Stimulated activated CD8-positive, alpha-beta memory T cell treated with anti-CD3 and anti-CD28 coated beads, Interleukin-7, amount 100 ng/mL, for 4 hours (primary cell): Measurements from ENCODE around the gene GPI.
"Not testable (repeated sequence)": the region's sequence is repeated elsewhere in the genome, so short reads cannot be mapped to it uniquely, and the experiment has no call there.

Experiments used
- DNase-seq, 2 donors: peaks; one replicate each; pipeline ENCODE4 v3.0.0-alpha.2; 2020; ENCODE audit warnings: low read depth in 2 of 2

The GPI gene

DNA sequence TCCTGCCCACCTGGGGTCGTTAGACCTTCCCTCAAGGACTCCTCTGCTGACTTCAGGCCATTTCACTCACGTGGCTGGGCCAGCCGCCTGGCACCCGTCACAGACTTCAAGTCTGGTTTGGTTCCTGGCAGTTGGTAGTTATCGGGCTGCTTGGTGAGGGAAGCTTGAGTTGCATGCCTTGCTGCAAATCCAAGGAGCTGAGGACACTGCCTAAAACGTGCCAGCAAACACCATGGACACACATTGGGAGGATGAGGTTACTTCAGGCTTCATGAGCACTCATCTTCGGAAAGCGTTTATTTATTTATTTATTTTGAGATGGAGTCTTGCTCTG, 2.6 kb downstream of the GPI start:
- DNase-seq: no peak

DNA sequence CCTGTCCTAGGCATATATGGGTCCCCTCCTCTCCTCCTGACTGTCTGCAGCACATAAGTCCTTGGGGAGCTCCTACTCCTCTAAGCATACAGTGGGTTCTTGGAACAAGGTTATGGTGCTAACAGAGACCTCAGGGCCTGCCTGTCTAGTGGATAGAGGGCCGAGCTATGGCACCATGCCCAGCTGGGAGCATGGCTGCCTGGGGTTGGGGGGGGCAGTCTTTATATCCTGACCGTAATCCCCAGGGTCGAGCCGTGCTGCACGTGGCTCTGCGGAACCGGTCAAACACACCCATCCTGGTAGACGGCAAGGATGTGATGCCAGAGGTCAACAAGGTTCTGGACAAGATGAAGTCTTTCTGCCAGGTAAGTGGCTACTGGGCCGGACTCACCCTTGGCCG, 3.3 kb downstream of the GPI start:
- no peak for DNase-seq

DNA sequence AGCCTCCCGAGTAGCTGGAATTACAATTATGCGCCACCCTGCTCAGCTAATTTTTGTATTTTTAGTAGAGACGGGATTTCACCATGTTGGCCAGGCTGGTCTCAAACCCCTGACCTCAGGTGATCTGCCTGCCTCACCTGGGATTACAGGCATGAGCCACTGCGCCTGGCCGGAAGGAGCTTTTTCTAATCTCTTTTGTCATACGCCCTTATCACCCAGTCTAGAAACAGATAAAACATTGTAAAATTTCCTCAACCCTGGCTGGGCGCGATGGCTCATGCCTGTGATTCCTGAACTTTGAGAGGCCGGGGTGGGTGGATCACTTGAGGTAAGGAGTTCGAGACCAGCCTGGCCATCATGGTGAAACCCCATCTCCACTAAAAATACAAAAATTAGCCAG, 4.2 kb downstream of the GPI start:
- DNase-seq: not testable (repeated sequence)

DNA sequence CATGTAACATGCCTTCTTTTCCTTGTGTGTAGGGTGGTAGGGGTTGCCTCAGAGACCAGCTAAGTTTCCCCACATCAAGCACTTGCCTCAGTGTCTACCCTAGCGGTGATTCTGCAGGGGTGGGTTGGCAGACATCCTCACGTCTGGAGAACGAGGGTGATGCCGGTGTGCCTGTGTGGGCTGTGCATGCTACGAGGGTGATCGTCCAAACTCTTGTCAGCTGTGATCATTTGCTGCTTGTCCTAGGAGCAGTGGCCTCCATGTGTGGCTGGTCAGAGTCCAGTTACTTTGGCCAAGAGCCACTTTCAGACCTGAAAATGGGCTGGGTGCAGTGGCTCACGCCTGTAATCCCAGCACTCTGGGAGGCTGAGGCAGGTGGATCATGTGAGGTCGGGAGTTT, 5.1 kb downstream of the GPI start:
- no peak for DNase-seq

DNA sequence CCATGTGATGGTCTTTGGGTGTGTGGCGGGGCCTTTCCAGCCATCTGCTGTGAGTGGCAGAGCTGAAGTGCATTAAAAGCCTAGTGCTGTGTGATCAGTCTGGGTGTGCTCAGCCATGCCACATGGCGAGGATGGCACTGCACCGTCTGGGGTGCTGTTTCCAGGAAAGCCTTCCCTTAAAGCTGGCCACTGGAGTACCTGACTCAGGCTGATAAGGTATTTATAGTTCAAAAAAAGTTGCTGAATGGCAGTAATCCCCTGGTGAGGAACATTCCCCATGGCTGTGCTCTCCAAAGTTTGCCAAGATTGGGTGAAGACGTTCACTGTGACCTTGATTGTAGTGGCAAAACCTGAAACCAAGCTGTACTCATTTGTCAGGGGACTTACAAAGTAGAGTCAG, 6.0 kb downstream of the GPI start:
- DNase-seq: no peak

DNA sequence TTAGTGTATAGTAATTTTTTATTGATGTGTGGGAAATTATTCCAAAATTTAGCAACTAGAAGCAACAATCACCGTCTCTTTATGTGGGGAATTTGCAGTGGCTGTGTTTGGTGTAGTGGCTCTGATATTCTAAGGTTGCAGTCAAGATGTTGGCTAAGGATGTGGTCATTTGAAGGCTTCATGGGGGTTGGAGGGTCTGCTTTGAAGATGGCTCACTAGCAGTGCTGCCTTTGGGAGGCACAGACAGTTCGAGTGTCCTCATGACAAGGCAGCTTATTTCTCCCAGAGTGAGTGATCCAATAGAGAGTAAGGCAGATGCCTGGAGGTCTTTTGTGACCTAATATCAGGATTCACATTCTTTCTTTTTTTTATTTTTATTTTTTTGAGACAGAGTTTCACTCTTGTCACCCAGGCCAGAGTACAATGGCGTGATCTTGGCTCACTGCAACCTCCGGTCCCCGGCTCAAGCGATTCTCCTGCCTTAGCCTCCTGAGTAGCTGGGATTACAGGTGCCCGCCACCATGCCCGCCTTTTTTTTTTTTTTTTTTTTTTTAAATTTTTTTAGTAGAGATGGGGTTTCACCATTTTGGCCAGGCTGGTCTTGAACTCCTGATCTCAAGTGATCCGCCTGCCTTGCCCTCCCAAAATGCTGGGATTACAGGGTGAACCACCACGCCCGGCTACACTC, 8.7 kb downstream of the GPI start:
- no peak for DNase-seq

DNA sequence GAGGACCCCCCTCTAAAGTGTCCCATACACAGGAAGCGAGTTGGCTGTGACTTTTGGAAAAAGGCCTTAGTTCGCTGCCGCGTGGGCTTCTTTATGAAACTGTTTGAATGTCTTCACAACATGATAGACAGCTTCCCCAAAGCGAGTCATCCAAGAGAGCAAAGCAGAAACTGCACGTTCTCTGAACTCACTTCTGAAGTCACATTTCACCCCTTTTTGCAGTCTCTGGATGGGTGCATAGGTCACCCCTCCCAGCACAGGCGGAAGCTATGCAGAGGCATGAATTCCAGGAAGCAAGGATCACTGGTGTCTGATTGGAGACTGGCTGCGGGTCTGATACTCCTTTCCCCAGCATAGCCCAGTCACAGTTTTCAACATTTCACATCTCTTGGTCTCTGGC, 10.6 kb downstream of the GPI start:
- no peak for DNase-seq

DNA sequence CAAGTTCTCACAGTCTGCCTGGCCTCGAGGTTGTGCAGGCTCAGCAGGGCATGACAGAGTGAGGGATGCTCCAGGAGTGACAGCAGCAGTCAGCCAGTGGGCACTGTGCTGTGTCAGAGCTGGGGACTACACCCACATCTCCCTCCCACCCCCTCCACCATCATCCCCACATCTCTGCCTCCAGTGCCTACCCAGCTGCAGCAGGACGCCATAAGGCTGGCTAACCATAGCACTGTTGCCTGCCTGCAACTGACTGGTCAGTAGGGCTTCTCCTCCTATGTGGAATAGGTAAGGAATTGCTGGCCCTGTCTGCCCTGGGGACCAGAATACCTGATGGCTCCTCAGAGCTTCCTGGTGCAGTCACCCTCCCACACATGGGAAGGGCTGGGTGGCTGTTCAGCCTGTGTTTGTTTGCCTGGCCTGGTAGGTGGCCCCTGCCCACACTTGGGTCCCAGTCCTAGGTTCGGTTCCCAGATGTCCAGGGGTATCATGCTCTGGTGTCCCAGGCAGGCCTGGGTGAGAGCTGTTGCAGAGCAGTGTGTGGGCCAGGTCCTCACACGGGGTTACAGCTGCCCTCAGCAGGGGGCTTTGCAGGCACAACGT, 15.7 kb downstream of the GPI start:
- no peak for DNase-seq

DNA sequence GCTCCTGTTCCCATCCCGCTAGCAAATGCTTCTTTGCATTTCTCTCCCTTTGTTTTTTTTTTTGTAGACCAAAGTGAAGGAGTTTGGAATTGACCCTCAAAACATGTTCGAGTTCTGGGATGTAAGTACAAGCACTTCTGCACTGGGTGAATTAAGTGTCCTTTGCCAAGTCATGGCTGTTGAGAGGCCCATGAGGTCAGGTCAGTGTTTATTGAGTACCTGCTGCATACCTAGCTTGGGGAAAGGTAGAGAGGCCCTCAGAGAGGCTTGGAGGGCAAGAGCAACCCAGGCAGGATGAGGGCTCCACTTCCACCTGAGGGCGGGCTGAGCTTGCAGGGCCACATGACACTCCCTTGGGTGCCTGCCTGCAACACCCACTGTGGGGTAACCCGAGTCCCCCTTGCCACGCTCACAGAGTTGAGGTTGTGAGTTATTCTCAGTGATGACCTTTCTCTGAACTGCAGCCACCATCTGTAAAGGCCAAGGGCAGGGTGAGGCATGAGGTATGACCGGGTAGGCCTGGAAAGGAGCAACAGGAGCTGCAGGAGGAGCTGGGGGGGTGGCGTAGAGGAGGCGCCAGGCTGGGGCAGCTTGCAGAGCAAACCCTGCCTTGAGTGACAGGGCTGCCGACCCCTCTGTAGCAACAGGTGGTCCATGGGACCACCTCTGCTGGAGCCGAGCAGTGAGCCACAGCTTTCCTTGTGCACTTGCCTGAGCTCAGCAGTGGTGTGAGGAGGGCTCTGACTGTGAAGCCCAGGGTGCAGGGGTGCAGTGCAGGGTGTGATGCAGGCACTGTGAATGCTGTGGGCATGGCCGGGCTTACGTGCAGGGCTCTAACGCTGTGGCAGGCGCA, 16.6 kb downstream of the GPI start:
- DNase-seq: no peak

DNA sequence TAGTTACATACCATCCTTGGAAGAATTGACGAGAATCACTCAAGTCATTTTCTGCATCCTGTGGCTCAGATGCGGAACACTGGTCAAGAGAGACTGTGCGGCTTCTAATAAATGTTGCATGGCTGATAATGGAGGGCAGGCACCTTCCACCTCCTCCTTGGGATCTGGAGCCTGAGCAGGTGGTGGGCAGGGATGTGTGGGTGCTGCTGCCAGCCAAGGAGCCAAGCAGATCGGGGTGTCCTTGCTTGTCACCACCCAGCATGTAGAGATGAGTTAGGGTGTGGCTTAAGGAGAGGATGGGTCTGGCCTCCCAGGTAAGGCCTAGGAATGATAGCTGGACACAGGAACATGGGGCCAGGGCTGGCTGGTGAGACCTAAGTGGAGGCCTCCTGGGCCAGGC, 17.5 kb downstream of the GPI start:
- no peak for DNase-seq

DNA sequence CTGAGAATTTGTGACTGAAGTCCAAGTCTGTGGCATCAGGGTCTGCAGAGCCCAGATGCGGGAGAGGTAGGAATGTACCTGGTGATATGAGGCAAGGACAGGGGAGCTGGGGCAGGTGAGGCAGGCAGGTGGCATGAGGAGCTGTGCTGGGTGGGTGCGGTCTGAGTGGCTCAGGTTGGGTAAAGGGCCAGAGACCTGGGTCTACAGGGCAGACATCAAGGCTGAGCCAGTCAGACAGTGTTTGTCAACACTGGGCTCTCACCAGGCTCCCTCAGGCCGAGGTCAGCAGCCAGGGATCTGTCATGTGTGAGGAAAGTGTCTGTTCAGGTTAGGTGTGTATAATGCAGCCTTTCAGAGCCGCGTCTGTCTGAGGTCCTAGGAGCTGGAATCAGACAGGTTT, 18.6 kb downstream of the GPI start:
- no peak for DNase-seq

DNA sequence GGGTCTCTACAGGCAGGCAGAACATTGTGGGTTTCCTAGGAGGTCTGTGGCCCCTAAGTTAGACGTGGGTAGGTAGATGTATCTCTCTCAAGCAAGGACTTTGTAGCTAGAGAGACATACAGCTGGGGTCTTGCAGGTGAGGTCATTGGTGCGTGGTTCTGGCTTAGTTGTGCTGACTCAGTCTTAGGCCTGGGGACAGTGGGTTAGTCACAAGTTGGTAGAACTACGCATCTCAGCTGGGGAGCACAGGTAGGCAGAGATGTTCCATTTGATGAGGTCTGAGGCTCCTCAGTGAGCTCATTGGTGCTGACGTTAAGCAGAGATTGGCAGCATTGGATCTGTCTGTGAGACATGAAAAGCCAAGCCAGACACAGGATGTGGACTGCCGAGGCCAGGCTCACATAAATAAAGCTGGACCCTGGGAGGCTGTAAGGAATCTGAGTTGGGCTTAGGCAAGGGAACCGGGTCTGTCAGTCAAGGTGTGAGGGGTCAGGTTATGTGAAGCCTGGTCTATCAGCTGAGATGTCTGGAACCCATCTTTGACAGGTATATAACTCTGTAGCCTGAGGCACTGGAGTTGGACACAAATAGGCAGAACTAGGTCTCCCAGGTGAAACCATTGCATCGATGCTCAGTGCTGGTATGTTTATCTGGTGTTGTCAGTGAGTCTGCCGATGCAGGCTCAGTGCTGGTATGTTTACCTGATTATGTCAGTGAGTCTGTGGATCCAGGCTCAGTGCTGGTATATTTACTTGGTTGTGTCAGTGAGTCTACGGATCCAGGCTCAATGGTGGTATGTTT, 21.8 kb downstream of the GPI start:
- DNase-seq: no peak

DNA sequence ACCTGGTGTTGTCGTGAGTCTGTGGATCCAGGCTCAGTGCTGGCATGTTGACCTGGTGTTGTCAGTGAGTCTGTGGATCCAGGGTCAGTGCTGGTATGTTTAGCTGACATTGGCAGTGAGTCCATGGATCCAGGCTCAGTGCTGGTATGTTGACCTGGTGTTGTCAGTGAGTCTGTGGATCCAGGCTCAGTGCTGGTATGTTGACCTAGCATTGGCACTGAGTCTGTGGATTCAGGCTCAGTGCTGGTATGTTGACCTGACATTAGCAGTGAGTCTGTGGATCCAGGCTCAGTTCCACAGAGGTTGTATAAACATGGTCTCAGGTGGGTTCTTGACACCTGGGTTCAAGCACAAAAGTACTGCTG, 22.4 kb downstream of the GPI start:
- no peak for DNase-seq

DNA sequence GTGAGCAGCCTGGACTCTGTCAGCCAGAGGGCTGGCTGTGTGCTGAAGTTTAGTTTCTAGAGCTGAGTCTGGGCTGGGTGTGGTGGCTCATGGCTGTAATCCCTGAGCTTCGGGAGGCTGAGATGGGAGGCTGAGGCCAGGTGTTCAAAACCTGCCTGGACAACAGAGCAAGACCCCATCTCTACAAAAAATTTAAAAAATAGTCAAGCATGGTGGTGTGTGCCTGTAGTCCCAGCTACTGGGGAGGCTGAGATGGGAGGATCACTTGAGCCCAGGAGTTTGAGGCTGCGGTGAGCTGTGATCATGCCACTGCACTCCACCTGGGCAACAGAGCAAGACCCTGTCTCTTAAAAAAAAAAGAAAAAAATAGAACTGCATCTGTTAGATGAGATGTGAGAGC, 23.7 kb downstream of the GPI start:
- DNase-seq: not testable (repeated sequence)

DNA sequence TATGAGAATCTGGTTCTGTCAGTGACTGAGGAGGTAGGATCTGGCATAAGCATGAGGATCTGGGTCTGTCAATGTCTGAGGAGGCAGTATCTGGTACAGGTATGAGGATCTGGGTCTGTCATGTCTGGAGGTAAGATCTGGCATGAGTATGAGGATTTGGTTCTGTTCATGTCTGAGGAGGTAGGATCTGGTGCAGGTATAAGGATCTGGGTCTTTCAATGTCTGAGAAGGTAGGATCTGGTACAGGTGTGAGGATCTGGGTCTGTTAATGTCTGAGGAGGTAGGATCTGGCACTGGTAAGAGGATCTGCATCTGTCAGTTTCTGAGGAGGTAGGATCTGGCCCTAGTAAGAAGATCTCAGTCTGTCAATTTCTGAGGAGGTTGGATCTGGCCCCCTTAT, 26.8 kb downstream of the GPI start:
- DNase-seq: no peak

DNA sequence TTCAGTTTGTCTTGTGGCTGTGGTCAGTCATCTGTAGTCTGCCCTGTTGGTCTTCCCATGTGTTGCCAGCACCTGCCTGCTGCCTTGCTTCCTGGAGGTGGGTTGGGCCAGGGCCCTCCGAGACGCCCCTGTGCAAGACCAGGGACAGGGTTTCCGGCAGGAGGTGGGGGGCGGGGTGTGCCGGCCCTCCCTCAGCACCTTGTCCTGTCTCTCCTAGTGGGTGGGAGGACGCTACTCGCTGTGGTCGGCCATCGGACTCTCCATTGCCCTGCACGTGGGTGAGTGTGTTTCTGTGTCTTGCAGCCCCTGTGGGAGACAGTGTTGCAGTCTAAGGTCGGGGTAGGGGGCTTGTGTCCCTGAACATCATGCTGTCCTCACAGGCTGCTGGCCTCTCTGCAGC, 28.0 kb downstream of the GPI start:
- no peak for DNase-seq

DNA sequence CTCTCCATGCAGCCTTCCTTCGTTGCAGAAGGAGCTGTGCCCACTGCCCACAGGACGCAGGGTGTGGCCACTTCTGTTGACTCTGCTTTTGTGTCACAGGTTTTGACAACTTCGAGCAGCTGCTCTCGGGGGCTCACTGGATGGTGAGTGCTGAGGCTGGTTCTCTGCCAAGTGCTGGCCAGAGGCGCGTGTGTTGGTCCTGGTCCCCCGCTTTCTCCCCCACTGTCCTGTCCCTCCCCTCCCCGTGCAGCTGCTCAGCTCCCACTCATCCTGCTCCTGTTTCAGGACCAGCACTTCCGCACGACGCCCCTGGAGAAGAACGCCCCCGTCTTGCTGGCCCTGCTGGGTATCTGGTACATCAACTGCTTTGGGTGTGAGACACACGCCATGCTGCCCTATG, 28.6 kb downstream of the GPI start:
- DNase-seq: no peak

DNA sequence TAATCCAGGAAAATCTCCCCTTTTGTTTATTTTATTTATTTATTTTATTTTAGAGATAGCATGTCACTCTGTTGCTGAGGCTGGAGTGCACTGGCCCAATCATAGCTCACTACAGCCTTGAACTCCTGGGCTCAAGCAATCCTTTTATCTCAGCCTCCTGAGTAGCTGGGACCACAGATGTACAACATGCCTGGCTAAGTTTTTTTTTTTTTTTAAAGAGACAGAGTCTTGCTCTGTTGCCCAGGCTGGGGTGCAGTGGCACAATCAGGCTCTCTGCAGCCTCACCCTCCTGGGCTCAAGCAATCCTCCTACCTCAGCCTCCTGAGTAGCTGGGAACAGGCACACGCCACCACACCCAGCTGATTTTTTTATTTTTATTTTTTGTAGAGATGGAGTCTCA, 32.9 kb downstream of the GPI start:
- DNase-seq: no peak

DNA sequence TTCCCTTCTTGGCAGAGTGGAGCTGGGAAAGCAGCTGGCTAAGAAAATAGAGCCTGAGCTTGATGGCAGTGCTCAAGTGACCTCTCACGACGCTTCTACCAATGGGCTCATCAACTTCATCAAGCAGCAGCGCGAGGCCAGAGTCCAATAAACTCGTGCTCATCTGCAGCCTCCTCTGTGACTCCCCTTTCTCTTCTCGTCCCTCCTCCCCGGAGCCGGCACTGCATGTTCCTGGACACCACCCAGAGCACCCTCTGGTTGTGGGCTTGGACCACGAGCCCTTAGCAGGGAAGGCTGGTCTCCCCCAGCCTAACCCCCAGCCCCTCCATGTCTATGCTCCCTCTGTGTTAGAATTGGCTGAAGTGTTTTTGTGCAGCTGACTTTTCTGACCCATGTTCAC, 34.9 kb downstream of the GPI start:
- DNase-seq: no peak

DNA sequence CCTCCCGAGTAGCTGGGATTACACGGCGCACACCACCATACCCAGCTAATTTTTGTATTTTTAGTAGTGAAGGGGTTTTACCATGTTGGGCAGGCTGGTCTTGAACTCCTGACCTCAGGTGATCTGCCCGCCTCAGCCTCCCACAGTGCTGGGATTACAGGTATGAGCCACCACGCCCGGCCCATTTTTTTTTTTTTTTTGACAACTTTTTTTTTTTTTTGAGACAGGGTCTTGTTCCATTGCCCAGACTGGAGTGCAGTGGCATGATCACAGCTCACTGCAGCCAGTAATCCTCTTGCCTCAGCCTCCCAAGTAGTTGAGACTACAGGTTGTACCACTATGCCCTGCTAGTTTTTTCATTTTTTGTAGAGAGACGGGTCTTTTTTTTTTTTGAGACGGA, 35.8 kb downstream of the GPI start:
- not testable (repeated sequence) for DNase-seq

DNA sequence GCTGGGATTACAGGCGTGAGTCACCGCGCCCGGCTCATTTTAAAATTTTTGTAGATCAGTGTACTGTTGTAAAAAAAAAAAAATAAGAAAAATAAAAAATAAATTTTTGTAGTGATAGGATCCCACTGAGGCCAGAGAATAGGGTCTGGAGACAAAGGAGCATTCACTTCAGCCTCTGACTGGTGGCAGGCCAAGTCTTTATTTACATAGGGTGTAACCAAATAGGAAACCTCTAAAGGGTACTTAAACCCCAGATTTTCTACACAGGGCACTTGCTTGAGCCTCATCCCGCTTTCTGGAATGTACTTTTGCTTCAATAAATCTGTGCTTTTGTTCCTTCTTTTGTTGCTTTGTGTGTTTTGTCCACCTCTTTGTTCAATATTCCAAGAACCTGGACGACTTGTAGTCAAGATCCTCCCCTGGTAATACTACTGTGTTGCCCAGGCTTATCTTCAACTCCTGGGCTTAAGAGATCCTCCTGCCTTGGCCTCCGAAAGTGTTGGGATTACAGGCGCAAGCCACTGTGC, 37.1 kb downstream of the GPI start:
- DNase-seq: no peak

DNA sequence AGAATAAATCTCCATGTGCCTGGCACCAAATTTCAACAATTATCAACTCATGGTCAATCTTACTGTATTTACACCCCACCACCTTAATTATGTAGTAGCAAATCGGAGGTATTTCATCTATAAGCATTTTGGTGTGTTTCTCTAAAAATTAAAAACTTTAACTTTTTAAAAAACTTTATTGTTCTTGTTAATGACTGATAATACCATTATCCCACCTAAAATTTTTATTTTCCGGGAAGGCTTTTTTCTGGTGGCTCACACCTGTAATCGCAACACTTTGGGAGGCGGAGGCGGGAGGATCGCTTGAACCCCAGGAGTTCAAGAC, 38.8 kb downstream of the GPI start:
- DNase-seq: no peak
